Mesenchymal stem cell (in vitro differentiated cells and primary cell): ENCODE results near the gene UROS. TPM values are rescaled to one million over a fixed set of nuclear protein-coding genes. Genes with fewer than 3 reads are reported as not detected.

Source experiments
- DNase-seq: peaks from one replicate; pipeline ENCODE4 v3.0.0-alpha.2; 2013
- H2AFZ ChIP-seq: one replicate; pipeline ENCODE4 v1.6.1; 2013; ENCODE audit warnings: low read depth, mild to moderate bottlenecking, control low read depth, inconsistent platforms, low read length, moderate library complexity
- H2AK5ac ChIP-seq: 2 replicates; pipeline ENCODE4 v1.6.1; 2013; ENCODE audit warnings: low read length, moderate library complexity, mild to moderate bottlenecking, inconsistent platforms; ENCODE audit not compliant: severe bottlenecking
- H2BK120ac ChIP-seq: one replicate; pipeline ENCODE4 v1.6.1; 2013; ENCODE audit warnings: low read depth, mild to moderate bottlenecking, inconsistent platforms, low read length, moderate library complexity
- H2BK12ac ChIP-seq, 2 experiments: one replicate each; pipeline ENCODE4 v1.6.1; 2013; ENCODE audit warnings: inconsistent platforms in 2 of 2, low read length in 2 of 2, mild to moderate bottlenecking in 2 of 2, moderate library complexity in 2 of 2, control low read depth in 1 of 2
- H2BK15ac ChIP-seq: one replicate; pipeline ENCODE4 v1.6.1; 2013; ENCODE audit warnings: mild to moderate bottlenecking, low read depth, inconsistent platforms; ENCODE audit not compliant: poor library complexity, severe bottlenecking
- H2BK5ac ChIP-seq: 2 replicates; pipeline ENCODE4 v1.6.1; 2013; ENCODE audit warnings: low read depth, mild to moderate bottlenecking, low read length, control low read depth, inconsistent platforms; ENCODE audit not compliant: poor library complexity, severe bottlenecking
- H3K14ac ChIP-seq, 2 experiments: one replicate each; pipeline ENCODE4 v1.6.1; 2013; ENCODE audit warnings: inconsistent platforms in 2 of 2, low read length in 2 of 2, control low read depth in 1 of 2, mild to moderate bottlenecking in 1 of 2, moderate library complexity in 1 of 2
- H3K18ac ChIP-seq, 2 experiments: one replicate each; pipeline ENCODE4 v1.6.1; 2013; ENCODE audit warnings: inconsistent platforms in 2 of 2, low read length in 2 of 2, control low read depth in 1 of 2, low read depth in 1 of 2, mild to moderate bottlenecking in 1 of 2
- H3K23ac ChIP-seq, 2 experiments: one replicate each; pipeline ENCODE4 v1.6.1; 2013; ENCODE audit warnings: inconsistent platforms in 2 of 2, low read length in 2 of 2, mild to moderate bottlenecking in 2 of 2, moderate library complexity in 2 of 2, control low read depth in 1 of 2
- H3K27ac ChIP-seq: 2 replicates; pipeline ENCODE4 v1.5.1; 2013; ENCODE audit warnings: mild to moderate bottlenecking, moderate library complexity, low read length, control low read depth, inconsistent platforms; ENCODE audit not compliant: poor library complexity, severe bottlenecking
- H3K27me3 ChIP-seq, 2 experiments: 2 replicates each; pipeline versions ENCODE4 v1.6.1 to v1.7.0; 2013; ENCODE audit warnings: low read length in 2 of 2, mild to moderate bottlenecking in 2 of 2, moderate library complexity in 2 of 2, control low read depth in 1 of 2, inconsistent platforms in 1 of 2; ENCODE audit not compliant: control insufficient read depth in 1 of 2, insufficient read depth in 1 of 2
- H3K36me3 ChIP-seq, 2 experiments: 2 replicates each; pipeline versions ENCODE4 v1.6.1 to v1.7.0; 2013; ENCODE audit warnings: low read length in 2 of 2, control low read depth in 1 of 2, inconsistent platforms in 1 of 2, low read depth in 1 of 2, mild to moderate bottlenecking in 1 of 2; ENCODE audit not compliant: insufficient read depth in 2 of 2, control insufficient read depth in 1 of 2
- H3K4ac ChIP-seq, 2 experiments: one replicate each; pipeline ENCODE4 v1.6.1; 2013; ENCODE audit warnings: inconsistent platforms in 2 of 2, low read length in 2 of 2, mild to moderate bottlenecking in 2 of 2, moderate library complexity in 2 of 2, control low read depth in 1 of 2, low read depth in 1 of 2
- H3K4me1 ChIP-seq: 2 replicates; pipeline ENCODE4 v1.6.1; 2013; ENCODE audit warnings: low read depth, low read length, control low read depth; ENCODE audit not compliant: control insufficient read depth, insufficient read depth
- H3K4me2 ChIP-seq: 2 replicates; pipeline ENCODE4 v1.6.1; 2013; ENCODE audit warnings: low read length, mild to moderate bottlenecking, inconsistent platforms; ENCODE audit not compliant: poor library complexity, severe bottlenecking
- H3K4me3 ChIP-seq, 2 experiments: 2 replicates each; pipeline versions ENCODE4 v1.5.1 to v1.7.0; 2013; ENCODE audit warnings: low read length in 2 of 2, mild to moderate bottlenecking in 2 of 2, control low read depth in 1 of 2, low read depth in 1 of 2; ENCODE audit not compliant: insufficient read depth in 1 of 2
- H3K79me1 ChIP-seq: replicated peaks from 2 replicates; pipeline ENCODE4 v1.6.1; 2013; ENCODE audit warnings: mild to moderate bottlenecking, control low read depth, low read length, inconsistent platforms; ENCODE audit not compliant: poor library complexity, severe bottlenecking
- H3K9ac ChIP-seq: 2 replicates; pipeline ENCODE4 v1.7.0; 2013; ENCODE audit warnings: mild to moderate bottlenecking, low read length, moderate library complexity
- H3K9me3 ChIP-seq: 2 replicates; pipeline ENCODE4 v1.7.0; 2013; ENCODE audit warnings: mild to moderate bottlenecking, low read length; ENCODE audit not compliant: control insufficient read depth
- H4K8ac ChIP-seq: one replicate; pipeline ENCODE4 v1.6.1; 2013; ENCODE audit warnings: inconsistent platforms, mild to moderate bottlenecking, low read length, moderate library complexity
- H4K91ac ChIP-seq: one replicate; pipeline ENCODE4 v1.6.1; 2013; ENCODE audit warnings: mild to moderate bottlenecking, low read length, inconsistent platforms
- WGBS: methylation state at CpG from one replicate; pipeline ENCODE4 v1.1.7; 2013; ENCODE audit warnings: mixed read lengths; 5-methylcytosine and 5-hydroxymethylcytosine counted together
- polyA plus RNA-seq, 2 experiments: library from polyadenylated mRNA; stranded (reverse); fragments of 200-250 nt; gene quantifications; one replicate each; pipeline ENCODE4 v1.2.3, GENCODE V29; 2013

The UROS gene
- polyA plus RNA-seq (2013, experiment 1 of 2): 62.2 TPM
- polyA plus RNA-seq (2013, experiment 2 of 2): 65.5 TPM

- Histone ChIP-seq H2AFZ (peak within 1 kb of the TSS; percentile 84), H3K27me3 (no peaks in the 10 kb centered on the region), H3K9me3 (no peaks in the 10 kb centered on the region), H3K18ac (peak within 1 kb of the TSS; percentile 78 to 99), H2AK5ac (peak within 1 kb of the TSS; percentile 19), H3K79me1 (peaks cover 24% of the 10 kb centered on the region), H2BK12ac (peak within 1 kb of the TSS in 1 of 2 experiments; percentile 99), H4K8ac (peak within 1 kb of the TSS; percentile 79), H3K4me3 (peak within 1 kb of the TSS; percentile 94 to 100), H3K4ac (peak within 1 kb of the TSS; percentile 54 to 98), H4K91ac (peak within 1 kb of the TSS; percentile 90), H3K14ac (no peak within 1 kb of the TSS), H3K4me2 (peak within 1 kb of the TSS; percentile 90), H3K4me1 (peaks cover 9% of the 10 kb centered on the region), H2BK15ac (peak within 1 kb of the TSS; percentile 64), H3K9ac (peak within 1 kb of the TSS; percentile 99), H2BK5ac (peak within 1 kb of the TSS; percentile 80), H2BK120ac (peak within 1 kb of the TSS; percentile 51), H3K36me3 (peaks cover 0 to 24% of the 10 kb centered on the region in 2 experiments), H3K27ac (peak within 1 kb of the TSS; percentile 69), H3K23ac (peak within 1 kb of the TSS in 1 of 2 experiments; percentile 81)
- WGBS: under 1% methylated on average over 74 of the region's 74 CpGs
- DNase-seq: peak; percentile 90
These were observed at the start of gene UROS, which contains the start of gene BCCIP for GRCh38 chr10:125822878-125823662. Gene UROS (minus strand): TSS chr10:125823258. CDS start chr10:125816499, 6,759 bp downstream. Gene BCCIP (plus strand): TSS chr10:125823546. CDS start chr10:125823558, 12 bp downstream.

GRCh38 chr10:125871338-125871737 lies 48.3 kb upstream of the UROS start:
- no peak overlapping the region for H3K4me2 ChIP-seq
- no peaks in the 10 kb centered on the region for H3K27me3 ChIP-seq
- no peak overlapping the region for H3K18ac ChIP-seq
- H2AK5ac ChIP-seq: no peak overlapping the region
- no peak overlapping the region for H4K91ac ChIP-seq
- no peak overlapping the region for H2AFZ ChIP-seq
- no peak overlapping the region for H4K8ac ChIP-seq
- H3K4ac ChIP-seq: no peak overlapping the region
- H2BK15ac ChIP-seq: no peak overlapping the region
- no peak overlapping the region for H2BK12ac ChIP-seq
- H3K79me1 ChIP-seq: peaks cover 12% of the 10 kb centered on the region
- H3K23ac ChIP-seq: no peak overlapping the region
- H3K14ac ChIP-seq: no peak overlapping the region
- WGBS: 89% methylated on average over 3 of the region's 4 CpGs
- H3K9ac ChIP-seq: no peak overlapping the region
- H3K27ac ChIP-seq: no peak overlapping the region
- DNase-seq: peak; percentile 32
- peaks cover 10% of the 10 kb centered on the region for H3K9me3 ChIP-seq
- no peak overlapping the region for H2BK5ac ChIP-seq
- H3K4me3 ChIP-seq: no peak overlapping the region
- H3K36me3 ChIP-seq: peaks cover 11 to 33% of the 10 kb centered on the region in 2 experiments
- H2BK120ac ChIP-seq: no peak overlapping the region
- no peaks in the 10 kb centered on the region for H3K4me1 ChIP-seq

- Histone ChIP-seq H4K91ac (no peak overlapping the region), H4K8ac (no peak overlapping the region), H2BK12ac (no peak overlapping the region), H3K27ac (no peak overlapping the region), H2BK120ac (no peak overlapping the region), H3K4me1 (no peaks in the 10 kb centered on the region), H3K23ac (no peak overlapping the region), H3K14ac (no peak overlapping the region), H3K27me3 (no peaks in the 10 kb centered on the region), H3K18ac (no peak overlapping the region), H3K79me1 (peaks cover 11% of the 10 kb centered on the region), H3K36me3 (peaks cover 16 to 34% of the 10 kb centered on the region in 2 experiments), H2BK15ac (no peak overlapping the region), H3K9me3 (no peaks in the 10 kb centered on the region), H3K4me3 (no peak overlapping the region), H2BK5ac (no peak overlapping the region), H2AFZ (no peak overlapping the region), H3K4me2 (no peak overlapping the region), H3K4ac (no peak overlapping the region), H3K9ac (no peak overlapping the region), H2AK5ac (no peak overlapping the region)
- whole genome bisulfite sequencing: 82% methylated on average over 6 of the region's 7 CpGs
- DNase-seq: peak; percentile 60
These were observed 45.4 kb upstream of the UROS start for GRCh38 chr10:125868372-125868975.

DNA sequence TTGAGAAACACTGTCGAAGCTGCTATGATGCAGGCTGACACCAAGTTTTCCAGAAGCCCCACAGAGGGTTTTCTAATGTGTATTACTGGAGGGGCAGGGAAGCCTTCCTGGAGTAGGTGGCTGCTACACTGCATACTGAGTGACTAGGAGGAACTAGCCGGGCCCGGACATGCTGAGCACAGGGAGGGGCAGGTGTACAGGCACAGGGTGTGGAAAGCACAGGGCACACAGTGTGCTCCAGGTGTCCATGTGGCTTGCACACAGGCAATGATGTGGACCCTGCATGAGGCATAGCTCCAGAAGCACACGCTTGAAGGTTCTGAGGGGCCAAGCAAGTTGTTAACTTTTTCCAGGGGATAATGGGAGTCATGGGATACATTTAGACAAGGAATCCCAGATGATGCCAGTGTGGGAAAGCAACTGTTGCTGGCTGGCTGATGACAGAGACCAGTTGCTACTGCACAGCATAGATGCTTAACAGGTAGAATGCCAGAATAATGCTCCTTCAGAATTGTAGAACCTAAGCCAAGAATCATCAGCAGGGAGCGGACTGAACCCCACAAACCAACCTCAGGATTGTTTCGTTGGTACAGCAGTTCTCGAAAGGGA lies 43.5 kb upstream of the UROS start:
- Histone ChIP-seq H3K36me3 (peaks cover 16 to 40% of the 10 kb centered on the region in 2 experiments), H3K79me1 (peaks cover 5% of the 10 kb centered on the region), H2AFZ (no peak overlapping the region), H4K91ac (no peak overlapping the region), H3K9ac (no peak overlapping the region), H2BK15ac (no peak overlapping the region), H2AK5ac (no peak overlapping the region), H3K27me3 (no peaks in the 10 kb centered on the region), H2BK12ac (no peak overlapping the region), H3K23ac (no peak overlapping the region), H4K8ac (no peak overlapping the region), H3K4ac (no peak overlapping the region), H3K18ac (no peak overlapping the region), H3K14ac (peak overlapping the region in 1 of 2 experiments; percentile 48), H2BK120ac (no peak overlapping the region), H3K9me3 (no peaks in the 10 kb centered on the region), H3K4me3 (no peak overlapping the region), H3K4me2 (no peak overlapping the region), H3K4me1 (no peaks in the 10 kb centered on the region), H2BK5ac (no peak overlapping the region), H3K27ac (no peak overlapping the region)
- WGBS: 99% methylated on average over 7 of the region's 7 CpGs
- DNase-seq: no peak
